ENCODE measurements around the gene TGFBR3.

TGFBR3 gene

DNA sequence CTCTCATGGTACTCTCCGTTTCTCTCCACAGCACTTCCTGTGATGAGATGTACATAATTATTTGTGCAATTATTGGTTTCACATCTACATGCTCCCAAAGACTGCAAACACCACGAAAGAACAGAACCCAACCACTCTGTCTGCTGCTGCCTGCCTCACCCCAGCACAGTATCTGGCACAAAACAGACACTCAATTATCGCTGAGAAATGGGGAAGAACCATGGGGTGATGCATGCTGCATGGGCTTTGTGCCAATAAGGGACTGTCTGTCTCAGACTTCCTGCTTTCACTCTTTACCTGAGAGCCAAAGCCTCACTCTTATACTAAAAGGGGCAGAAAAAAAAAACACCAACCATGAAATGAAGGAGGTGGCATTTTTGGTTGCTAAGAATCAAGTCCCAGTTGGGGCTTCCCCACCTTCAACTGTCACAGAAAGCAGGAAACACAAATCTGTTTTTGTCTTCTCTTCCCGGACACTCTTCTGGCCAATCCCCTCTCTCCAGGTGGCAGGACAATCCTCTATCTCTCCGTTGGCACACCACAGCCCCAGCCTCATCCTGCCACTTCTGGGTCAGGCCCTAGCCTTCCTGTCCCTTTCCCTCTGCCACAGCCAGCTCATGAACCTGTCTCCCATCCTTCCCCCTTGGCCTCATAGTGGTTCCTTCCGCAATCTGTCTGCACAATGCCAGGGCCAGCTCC lies 82.0 kb downstream of the TGFBR3 start:
- no peak for DNase-seq (ENCODE audit: insufficient read length, low spot score)
- no peak for FAIRE-seq

DNA sequence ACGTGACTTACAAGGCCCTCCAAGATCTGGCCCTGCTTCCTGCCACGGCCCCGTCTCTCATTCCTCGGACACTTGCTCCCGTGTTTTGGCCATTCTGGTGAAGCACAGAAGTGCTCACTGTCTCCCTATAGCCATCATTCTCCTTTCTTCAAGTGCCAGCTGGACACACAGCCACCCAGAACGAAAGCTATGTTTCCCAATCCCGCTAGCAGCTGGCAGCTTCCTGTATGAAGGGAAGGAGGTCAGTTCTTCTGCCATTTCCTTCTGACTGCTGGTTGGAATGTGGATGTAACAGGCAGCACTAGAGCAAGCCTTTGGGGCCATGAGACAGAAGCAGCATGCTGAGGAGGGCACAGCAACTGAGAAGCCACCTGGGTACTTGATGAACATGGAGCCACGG lies 82.8 kb downstream of the TGFBR3 start:
- no peak for FAIRE-seq
- DNase-seq (ENCODE audit: insufficient read length, low spot score) = no peak

DNA sequence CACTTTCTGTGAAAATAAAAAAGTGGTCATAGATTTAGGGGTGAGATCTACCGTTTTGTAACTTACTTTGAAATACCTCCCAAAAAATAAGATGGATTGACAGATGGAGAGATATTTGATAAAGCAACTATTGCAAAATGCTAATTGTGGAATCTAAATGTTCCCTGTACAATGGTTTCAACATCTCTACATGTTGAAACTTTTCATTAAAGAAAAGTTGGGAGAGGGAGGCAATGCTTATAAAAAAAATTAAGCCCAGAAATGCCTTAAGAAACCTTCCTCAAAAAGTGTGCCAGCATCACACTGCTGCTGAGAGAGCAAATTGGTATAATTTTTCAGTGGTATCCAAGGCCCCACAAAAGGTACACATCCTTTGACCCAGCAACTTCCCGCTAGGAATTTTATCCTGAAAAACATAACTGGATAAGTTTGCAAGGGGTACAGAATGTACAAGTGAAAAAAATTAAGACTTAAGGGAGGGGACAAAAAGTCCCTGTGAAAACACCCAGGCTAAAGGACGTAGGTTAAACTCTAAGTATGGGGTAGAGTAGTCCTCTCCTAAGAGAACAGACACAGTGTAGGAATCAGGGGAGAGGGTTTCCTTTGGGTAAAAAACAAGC lies 84.3 kb downstream of the TGFBR3 start:
- DNase-seq (ENCODE audit: insufficient read length, low spot score) (no peak), FAIRE-seq (no peak)

DNA sequence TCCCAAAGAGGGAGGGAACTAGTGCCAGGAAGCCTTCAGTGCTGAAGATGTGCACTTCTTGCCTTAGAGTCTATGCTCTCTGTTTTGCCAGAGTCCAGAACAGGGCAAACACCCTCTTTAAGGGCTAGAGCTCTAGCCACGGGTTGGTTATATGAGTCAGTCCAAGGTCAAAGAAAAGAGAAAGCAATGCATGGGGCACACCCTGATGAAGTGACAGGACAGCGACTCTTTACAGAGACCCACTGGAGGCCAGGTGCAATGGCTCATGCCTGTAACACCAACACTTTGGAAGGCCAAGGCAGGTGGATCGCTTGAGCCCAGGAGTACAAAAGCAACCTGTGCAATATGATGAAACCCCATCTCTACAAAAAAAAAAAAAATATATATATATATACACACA lies 86.1 kb downstream of the TGFBR3 start:
- no peak for DNase-seq (ENCODE audit: insufficient read length, low spot score)
- FAIRE-seq = no peak

DNA sequence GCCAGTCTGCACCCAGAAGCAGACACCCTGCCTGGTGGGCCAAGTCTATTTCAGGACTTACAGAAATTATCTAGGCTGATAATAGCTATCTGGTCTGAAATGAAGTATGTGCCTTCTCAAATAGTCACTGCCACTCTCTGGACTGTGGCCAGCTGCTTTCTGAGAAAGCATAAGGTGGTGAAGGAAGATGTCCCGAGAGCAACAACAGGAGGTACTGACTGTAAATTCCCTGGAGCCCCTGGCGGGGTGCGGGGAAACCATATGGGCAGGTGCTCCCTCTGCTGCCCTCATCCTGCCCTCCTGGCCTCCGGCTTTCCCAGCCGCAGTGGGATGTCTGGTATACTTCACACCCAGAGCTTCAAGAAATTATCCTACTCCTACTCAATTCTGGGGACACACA lies 86.8 kb downstream of the TGFBR3 start:
- FAIRE-seq = no peak
- DNase-seq (ENCODE audit: insufficient read length, low spot score) = no peak

DNA sequence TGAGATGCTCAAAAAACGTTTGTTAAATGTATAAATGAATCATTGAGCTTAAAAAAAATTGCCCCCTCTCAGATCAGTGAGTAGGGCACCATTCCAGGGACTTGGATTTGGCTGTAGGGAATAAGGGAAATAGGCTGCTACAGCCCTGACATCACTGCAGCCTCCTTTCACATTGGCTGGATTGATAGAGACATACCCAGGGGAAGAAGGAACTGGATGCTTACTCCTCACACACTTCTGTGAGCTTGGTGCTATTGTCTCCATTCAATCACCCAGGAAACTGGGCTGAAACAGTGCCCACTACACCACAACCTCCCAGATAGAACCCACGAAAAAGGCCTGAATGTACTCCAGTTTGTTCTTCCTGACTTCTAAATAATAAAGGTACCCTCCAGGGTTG lies 87.2 kb downstream of the TGFBR3 start:
- FAIRE-seq = no peak
- no peak for DNase-seq (ENCODE audit: insufficient read length, low spot score)

DNA sequence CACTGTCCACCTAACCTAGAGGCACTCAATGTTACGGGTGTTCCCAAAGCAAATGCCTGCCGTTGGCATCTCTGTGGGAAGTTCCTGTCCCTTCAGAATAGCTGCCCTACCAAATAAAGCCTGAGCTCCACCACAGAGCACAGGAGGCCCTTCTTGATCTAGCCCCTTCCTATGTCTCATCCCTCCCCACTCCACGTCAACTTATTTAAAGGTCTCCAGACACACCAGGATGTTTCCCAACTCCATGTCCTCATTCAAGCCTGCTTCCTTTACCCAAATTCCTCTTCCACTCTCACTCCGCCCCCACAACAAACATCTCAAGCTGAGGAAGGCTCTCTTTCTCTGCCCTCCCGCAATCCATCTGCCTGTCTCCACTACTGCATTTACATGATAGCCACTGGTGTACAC lies 87.7 kb downstream of the TGFBR3 start:
- FAIRE-seq (no peak), DNase-seq (ENCODE audit: insufficient read length, low spot score) (no peak)

DNA sequence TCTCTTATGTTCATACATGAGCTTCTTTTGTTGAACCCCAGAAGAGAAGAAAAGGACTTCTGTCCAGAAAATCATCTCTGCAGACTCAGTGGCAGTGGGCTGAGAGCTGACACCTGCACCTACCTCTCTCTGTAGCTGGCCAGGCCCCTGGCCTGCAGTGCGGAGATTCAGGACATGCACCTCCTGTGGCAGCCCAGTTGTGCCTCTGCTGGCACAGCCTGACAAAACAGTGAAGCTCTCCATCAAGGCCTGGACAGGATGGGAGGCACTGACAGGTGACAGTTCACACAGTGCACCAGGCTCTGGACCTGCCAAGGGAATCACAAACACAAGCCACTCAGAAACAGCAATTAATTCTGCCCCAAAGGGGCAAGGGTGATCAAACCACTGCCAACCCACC lies 88.8 kb downstream of the TGFBR3 start:
- no peak for DNase-seq (ENCODE audit: insufficient read length, low spot score)
- FAIRE-seq = no peak

DNA sequence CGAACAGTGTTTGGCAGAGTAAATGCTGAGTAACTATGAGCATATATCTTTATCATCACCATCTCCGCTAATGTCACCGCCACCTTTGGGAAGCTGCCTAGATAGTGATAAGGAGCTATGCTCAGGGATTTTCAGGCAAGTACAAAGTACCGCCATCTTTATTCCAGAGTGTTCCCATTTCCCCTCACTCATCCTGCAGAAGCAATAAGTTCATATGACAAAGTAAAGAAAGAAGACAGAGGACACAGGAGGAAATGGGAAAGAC lies 89.6 kb downstream of the TGFBR3 start:
- DNase-seq (ENCODE audit: insufficient read length, low spot score) (no peak), FAIRE-seq (no peak)

DNA sequence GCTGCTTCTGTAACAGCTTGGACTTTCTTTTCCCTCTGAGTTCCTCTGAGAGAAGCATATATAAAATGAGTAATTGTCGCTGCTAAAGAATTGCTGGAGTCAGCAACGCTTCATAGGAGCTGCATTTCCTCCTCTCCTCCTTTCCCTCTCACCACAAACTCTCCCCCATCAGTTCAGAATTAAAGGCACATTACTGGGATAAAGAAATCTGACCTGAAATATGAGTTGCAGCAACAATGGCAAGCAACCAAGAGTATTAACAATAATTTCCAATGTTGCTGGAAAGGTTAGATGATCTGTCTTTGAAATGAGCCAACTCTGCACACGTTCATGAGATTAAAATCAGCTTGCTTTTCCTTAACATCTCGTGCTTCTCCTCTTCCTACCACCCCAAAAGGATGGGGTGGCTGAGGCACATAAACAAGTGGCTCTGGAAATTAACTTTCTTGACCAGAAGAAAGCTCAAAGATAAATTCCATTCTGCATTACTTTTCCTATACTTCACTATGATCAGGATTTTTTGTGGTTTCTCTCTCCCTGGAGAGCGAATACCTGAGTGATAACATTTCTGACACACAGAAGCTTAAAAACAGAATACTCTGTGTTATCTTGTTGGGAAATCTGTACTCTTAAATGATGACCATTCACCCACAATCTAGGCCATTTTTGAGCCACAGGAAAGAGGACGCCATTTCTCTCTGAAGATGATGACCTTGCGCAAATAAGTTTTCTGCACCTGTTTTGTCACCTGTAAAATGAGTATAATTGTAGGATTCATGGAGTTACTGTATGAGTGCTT lies 90.2 kb downstream of the TGFBR3 start:
- no peak for FAIRE-seq
- peak; percentile 17 for DNase-seq (ENCODE audit: insufficient read length, low spot score)

DNA sequence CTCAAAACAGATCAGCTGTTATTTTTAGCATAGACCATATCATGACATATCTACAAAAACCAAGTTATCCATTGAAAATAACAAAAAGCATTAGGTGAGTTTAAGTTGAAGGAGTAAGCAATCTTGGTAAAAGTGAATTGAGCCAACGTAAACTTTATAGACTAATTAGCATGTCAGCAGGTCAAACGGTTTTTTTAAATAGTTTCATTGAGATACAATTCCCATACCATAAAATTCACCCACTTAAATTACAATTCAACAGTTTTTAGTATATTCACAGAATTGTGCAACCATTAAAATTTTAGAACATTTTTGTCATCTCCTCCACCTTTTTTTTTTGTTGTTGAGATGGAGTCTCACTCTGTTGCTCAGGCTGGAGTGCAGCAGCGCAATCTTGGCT lies 92.1 kb downstream of the TGFBR3 start:
- FAIRE-seq (no peak), DNase-seq (ENCODE audit: insufficient read length, low spot score) (no peak)

DNA sequence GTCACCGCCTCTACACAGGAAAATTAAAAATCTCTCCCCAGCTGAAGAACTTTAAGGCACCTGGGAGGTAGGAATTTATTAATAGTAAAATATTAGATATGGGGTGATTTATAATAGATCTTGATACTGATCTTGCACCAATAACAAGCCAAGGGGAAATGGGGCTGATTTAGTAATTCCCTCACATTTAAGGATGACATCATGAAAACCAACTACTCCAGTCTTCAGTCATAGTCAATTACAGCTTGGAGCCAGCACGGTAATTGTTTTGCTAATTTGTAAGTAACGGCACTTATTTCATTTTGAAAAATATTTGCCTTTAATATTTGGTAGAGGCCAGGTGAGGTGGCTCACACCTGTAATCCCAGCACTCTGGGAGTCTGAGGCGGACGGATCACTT lies 92.8 kb downstream of the TGFBR3 start:
- DNase-seq (ENCODE audit: insufficient read length, low spot score) = no peak
- no peak for FAIRE-seq

DNA sequence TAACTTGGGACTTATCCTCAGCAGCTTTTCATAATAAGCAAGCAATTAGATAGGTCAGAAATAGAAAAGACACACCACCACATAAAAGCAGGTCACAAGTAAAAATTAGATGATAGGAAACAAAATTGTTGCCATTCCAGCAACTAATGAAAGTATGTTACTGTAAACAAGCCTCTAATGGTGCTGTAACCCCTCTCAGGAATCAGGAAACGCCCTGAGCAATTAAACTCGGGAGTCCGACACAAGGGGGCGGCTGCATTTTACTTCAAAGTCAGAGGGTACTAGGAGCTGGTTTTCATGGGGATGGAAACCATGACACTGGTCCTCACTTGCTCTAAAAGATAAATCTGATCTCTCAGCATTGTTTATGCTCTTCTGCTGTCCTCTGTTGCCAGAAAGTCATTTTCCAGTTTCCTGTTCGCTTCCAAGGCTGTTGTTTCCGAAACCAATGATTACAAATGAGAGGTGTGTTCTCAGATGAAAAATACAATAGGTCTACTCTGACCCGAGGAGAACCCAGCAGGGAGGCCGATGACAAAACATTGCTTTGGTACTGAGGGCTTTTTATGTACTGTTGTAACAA lies 93.4 kb downstream of the TGFBR3 start:
- FAIRE-seq (no peak), DNase-seq (ENCODE audit: insufficient read length, low spot score) (no peak)

DNA sequence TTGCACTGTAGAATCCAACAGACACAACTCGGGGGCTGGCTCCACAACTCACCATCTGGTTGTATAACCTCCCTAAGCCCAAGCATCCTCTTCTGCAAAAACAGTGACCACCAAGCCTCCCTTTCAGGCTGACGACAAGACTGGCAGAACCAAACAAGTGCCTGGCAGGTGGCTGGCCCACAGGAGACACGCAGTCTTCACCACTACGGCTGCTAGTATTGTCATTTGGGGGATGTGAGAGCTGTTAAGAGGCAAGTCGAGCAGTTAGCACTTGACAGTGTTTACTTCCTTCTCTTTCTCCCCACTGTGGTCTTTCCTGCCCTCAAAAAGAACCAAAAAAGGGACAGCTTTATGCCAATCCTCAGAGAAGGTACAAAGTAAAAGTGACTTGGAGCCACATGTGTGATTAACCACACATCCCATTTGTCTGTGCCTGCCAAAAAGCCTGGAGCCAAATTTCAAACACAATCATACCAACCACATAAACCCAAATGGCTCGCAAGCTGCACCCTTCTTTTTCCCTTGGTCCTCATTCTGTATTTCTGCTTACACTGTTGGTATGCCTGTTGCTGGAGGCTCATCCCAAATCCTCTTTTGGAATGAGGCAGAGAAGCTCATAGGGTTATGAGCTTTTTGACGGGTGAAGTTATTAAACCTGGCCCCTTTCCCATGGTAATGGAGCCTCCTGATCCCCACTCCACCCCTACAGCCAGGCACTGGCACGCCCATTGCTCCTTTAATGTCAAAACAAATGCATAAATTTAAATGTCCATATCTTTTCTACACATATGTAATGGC lies 94.1 kb downstream of the TGFBR3 start:
- DNase-seq (ENCODE audit: insufficient read length, low spot score) = no peak
- no peak for FAIRE-seq

DNA sequence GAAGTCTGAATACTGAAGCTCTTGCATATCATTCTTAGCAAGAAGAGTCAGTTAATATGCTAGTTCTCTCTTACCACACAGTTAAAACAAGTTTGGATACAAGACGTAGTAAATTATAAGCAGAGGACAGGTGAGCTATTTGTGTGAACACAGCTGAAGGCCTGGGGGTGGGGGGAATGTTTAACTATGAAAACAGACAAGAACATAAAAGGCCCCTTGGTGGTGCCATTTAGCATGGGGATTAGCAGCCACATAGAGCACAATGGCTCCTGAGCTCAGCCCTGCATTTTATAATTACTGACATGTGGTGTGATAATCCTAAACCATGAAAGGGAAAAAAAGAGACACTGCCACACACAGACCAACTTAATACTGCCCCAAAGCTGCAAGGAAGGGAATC lies 94.8 kb downstream of the TGFBR3 start:
- DNase-seq (ENCODE audit: insufficient read length, low spot score) = no peak

DNA sequence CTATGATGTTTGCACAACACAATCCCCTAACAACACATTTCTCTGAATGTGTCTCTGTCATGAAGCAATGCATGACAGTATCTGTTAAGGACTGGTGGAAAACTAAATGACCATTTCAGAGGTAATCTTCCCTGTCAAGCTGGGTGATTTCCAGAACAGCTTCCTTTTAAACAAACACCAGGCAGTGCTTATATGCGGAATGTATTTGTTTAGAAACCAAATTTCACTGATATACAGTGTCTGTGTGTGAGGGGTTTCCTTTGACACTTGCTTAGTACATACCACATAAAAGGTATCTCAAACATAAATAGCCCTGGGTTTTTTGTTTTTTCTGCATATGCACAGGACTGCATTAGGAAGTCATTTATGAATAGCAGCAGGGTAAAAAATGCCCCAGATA lies 95.6 kb downstream of the TGFBR3 start:
- DNase-seq (ENCODE audit: insufficient read length, low spot score) (no peak), FAIRE-seq (no peak)

More for the DNA sequence above, 94.8 kb downstream of the TGFBR3 start:
- no peak for FAIRE-seq

DNA sequence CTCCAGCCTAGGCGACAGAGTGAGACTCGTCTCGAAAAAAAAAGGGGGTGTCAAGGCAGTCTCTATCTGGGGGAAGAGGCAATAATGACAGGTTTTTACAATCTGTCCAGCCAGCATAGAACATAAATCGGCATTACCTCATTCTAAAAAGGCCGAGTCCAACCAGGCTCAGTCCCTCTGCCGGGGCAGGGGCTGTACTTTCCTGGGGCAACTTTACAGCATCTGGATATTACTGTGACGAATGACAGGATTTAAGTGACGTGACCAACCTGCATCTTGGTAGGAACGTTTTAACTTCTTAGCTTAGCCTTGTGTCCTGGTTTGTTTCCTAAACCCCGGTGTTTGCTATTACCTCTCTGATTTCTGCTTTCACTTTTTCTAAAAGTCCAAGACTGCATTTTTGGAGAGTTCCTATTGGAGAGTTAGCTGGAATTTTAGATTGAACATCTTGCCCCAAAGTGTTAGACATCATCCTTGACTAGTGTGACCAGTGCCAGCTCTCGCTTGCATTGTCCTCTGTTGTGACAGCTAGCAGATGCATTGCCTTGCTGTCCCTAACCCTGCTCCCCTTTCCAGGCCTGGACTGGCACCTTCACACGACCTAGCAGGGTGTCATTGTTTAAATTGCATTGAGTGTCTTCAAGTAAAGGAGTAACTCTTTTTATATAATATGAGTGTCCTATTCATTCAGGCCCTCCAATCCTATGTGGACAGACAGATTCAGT lies 96.5 kb downstream of the TGFBR3 start:
- no peak for DNase-seq (ENCODE audit: insufficient read length, low spot score)
- no peak for FAIRE-seq

DNA sequence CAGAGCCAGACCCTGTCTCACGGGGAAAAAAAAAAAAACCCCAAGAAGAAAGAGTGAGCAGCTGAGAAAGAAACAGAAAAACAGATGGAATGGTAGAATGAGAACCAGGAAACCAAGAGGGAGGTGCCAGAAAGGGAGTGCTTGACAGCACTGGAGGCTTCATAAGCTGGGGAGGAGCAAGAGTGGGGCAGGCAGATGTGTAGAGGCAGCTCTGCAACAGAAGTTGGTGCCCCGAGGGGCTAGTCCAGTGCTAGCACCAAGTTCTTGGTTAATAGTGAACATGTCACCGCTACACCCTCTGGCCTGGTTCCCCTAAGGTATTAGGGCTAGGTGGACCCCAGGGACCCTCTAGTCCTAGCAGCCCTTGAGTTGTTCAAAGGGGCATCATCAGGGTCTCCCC lies 98.0 kb downstream of the TGFBR3 start:
- FAIRE-seq (no peak), DNase-seq (ENCODE audit: insufficient read length, low spot score) (no peak)

DNA sequence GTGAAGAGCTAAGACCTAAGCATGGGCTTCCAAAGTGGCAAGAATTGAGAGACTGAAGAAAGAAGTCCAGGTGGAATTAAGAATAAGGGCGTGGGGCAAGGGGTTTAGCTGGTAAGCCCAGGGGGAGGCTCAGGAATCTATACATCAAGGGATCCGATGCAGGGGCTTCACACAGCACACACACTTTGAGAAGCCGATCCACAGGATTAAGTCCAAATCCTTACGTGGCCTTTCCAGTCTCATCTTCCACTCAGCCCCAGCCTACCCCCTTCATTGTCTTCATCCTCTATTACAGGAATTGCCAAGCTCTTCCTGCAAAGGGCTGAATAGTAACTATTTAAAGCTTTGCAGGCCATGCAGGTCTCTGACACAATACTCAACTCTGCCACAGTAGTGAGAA lies 101.3 kb downstream of the TGFBR3 start:
- FAIRE-seq = no peak
- DNase-seq (ENCODE audit: insufficient read length, low spot score) = no peak

DNA sequence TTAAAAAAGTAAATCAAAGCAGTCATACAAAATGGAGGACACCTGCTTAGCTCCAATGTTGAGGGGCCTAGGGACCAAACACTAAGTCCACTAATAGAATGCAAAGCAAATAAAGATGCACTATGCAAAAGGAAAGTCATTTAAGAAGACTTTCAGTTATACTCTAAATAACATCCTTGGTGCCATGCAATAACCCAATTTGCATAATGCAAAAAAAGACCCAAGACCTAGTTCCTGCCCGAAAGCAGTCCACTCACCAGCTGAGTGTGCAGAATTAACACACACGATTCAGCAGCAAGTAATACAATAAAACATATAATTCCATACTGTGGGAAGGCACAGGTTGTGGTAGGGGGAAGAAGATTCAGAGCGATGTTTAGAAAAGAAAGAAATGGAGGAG lies 101.8 kb downstream of the TGFBR3 start:
- no peak for FAIRE-seq
- no peak for DNase-seq (ENCODE audit: insufficient read length, low spot score)
